ENCODE measurements around the gene TRAF3IP1.
A peak's percentile ranks its signal among the peaks of the same experiment; 100 is the strongest.
"Not testable (repeated sequence)": the region's sequence is repeated elsewhere in the genome, so short reads cannot be mapped to it uniquely, and the experiment has no call there.

The TRAF3IP1 gene, protein sequence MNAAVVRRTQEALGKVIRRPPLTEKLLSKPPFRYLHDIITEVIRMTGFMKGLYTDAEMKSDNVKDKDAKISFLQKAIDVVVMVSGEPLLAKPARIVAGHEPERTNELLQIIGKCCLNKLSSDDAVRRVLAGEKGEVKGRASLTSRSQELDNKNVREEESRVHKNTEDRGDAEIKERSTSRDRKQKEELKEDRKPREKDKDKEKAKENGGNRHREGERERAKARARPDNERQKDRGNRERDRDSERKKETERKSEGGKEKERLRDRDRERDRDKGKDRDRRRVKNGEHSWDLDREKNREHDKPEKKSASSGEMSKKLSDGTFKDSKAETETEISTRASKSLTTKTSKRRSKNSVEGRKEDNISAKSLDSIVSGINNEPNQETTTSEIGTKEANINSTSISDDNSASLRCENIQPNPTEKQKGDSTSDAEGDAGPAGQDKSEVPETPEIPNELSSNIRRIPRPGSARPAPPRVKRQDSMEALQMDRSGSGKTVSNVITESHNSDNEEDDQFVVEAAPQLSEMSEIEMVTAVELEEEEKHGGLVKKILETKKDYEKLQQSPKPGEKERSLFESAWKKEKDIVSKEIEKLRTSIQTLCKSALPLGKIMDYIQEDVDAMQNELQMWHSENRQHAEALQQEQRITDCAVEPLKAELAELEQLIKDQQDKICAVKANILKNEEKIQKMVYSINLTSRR

DNA sequence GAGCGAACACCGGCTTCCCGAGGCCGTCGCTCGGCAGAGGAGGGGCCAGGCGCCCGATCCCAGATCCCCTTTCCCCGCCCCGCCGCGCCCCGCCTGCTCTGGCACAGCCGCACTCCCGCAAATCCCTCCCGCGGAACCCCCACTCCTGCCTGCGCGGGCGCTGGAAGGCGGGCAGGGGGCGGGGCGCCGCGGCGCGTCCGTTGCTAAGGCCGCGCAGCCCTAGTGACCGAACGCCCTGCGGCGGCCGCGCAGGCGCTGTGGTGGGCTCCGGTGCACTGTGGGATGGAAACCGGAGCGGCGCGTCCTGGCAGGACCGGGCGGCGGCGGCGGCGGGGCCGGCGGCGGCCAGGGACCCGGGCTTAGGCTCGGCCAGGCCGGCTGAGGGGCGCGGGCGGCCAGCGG is at the start of gene TRAF3IP1:
TSS of gene TRAF3IP1 (plus strand) at position 273 of the 402 bp plus-strand sequence. CDS start 145 bp downstream, outside the sequence.
- peak; percentile 84 for DNase-seq

GRCh38 chr2:238270606-238271005 is 49.7 kb upstream of the TRAF3IP1 start:
- DNase-seq: no peak

- no peak for DNase-seq
Observed at GRCh38 chr2:238271061-238271554, 49.2 kb upstream of the TRAF3IP1 start.

DNA sequence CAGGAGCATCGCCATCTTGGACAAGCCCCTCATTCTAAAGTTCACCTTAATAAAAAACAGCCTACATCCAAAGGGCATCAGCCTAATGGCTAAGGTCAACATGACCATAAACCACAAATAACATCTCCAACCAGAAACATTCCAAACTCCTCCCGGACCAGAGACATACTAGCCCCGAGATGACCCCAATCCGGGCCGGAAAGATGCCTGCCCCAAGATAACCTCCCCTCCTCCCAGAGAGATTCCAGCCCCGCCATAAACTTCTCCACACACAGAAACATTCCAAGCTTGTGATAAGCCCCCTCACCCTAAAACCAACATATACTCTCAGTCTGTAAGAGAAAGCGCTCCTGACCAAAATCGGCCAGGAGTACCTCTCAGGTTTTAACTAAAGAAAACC is 48.6 kb upstream of the TRAF3IP1 start:
- not testable (repeated sequence) for DNase-seq

GRCh38 chr2:238272156-238272555 is 48.2 kb upstream of the TRAF3IP1 start:
- no peak for DNase-seq

- DNase-seq: not testable (repeated sequence)
Observed at GRCh38 chr2:238273433-238273832, 46.9 kb upstream of the TRAF3IP1 start.

- DNase-seq: no peak
Observed at GRCh38 chr2:238274152-238274865, 46.0 kb upstream of the TRAF3IP1 start.

DNA sequence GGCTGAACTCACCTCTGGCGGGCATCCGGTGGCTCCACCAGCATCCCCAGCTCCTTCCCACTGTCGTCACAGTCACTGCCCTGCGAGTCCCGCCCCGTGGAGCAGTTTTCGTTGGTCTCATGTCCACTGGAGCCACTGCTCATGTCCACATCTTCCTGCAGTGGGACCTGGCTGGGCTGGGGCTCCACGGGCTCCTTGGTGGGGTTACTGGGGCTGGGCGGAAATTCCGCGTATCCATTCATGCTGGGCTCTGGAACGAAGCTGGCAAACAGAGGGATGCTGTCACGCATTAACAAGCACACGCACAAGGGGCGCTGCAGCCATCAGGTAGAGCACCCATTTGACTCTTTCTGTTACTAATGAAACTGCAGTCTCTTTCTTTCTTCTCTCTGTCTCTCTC is 42.6 kb upstream of the TRAF3IP1 start:
- DNase-seq: no peak

GRCh38 chr2:238278626-238279323 is 41.5 kb upstream of the TRAF3IP1 start:
- DNase-seq: no peak

DNA sequence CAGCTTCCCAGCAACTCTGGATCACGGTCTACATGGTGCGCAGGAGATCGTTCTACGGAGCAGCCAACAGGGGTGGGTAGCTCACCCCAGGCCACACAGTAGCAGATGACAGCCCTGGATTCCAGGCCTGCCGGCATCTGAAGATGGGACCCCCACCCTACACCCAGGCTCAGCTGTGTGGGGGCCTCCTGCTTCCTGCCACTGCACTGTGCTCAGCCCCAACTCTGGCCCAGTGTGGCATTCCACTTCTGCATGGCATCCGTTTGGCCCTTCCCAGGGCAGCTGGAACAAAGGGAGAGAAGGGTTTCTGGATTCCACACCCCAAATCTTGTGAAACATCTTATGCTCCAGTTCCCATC is 41.0 kb upstream of the TRAF3IP1 start:
- no peak for DNase-seq

DNA sequence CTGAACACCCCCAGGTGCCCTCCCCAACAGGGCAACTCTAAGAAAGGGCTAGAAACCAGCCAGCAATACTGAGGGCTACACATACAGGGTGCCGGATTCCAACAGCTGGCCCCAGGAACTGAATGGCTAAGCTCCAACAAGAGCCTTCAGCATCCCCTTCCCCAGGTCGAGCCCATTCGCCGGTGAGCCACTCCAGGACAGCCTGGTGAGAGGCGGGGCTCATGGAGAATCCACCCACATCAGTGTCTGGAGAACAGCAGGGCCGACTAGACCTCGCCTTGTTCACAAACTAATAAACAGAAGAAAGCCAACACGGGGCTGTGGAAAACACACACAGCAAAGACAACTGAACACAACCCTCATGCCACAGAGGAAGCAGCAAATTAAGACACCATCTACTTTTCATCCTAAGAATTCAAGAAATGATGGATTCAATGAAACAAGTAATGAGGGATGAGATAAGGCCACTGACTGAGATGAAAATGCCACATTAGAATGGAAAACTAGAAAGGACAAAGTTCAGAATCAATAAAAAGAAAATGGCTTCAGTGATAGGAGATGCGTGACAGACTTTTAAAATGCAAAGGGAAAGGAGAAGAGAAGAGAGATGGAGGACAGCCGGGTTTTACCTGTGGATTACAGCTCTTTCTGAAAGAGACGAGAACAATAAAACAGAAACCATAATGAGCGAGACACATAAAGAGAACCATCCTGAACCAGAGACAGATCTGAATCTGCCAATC is 40.1 kb upstream of the TRAF3IP1 start:
- DNase-seq: no peak

- DNase-seq: no peak
Observed at GRCh38 chr2:238281826-238282480, 38.4 kb upstream of the TRAF3IP1 start.

- DNase-seq: no peak
Observed at GRCh38 chr2:238282861-238283738, 37.2 kb upstream of the TRAF3IP1 start.

- no peak for DNase-seq
Observed at GRCh38 chr2:238284802-238285515, 35.4 kb upstream of the TRAF3IP1 start.

DNA sequence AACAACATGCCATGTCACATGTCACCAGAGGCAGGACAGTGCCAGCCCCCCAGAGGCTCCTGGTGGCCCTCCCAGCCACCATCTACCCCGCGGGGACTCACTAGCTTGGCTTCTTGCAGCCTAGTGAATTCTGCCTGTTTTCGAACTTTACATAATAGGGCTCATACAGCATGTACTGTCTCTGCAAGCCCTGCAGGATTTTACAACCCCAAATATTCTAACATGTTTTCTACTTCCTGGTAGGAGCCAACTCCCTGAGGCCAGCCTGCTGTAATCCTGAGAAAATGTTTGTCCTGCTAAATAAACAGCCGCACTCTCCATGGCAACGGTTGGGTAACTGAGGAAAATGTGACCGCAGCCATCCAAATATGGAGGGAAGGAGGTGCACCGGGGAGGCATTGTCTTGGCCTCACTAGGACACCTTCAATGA is 34.6 kb upstream of the TRAF3IP1 start:
- peak; percentile 93 for DNase-seq

- DNase-seq: no peak
Observed at GRCh38 chr2:238286095-238286494, 34.2 kb upstream of the TRAF3IP1 start.

DNA sequence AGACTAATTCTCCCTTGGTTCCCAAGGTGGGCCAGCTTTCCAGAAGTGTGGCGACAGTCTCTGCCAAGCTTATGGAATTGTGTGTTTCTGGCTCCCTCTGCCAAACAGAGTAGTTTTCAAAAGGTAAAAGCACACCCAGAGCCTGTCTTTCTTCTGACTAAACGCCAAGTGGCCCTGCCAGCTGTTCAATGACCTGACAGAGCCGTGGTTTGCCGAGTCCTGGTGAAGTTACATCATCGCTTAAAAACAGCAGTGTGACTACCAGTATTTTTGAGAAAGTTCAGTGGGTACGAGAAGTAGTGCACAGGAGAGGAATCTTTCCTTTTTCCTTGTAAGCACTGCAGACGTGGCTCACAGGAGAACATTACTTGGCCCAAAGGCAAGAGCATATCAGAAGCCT is 33.8 kb upstream of the TRAF3IP1 start:
- DNase-seq: peak; percentile 59

GRCh38 chr2:238286987-238287736 is 33.2 kb upstream of the TRAF3IP1 start:
- no peak for DNase-seq

Data from DMS153 (cell line).